GM12878 (cell line): ENCODE data around the gene BPIFB4. TPM values are rescaled to one million over a fixed set of nuclear protein-coding genes. Genes with fewer than 3 reads are reported as not detected.

Experiments
- ATAC-seq: fragments of 200-7000 bp; cut with Tn5 transposase; 3 replicates; pipeline ENCODE4 v1.9.1; 2020; ENCODE audit warnings: mild to moderate bottlenecking, moderate library complexity
- BruUV-seq: library from RNA; stranded (reverse); fragments of 400-500 nt; replicated peaks from 2 replicates; lab custom pipeline; 2021; lab: Mats Ljungman, UMichigan
- CTCF ChIA-PET: fragments of 300-600 bp; sonication (Branson Sonifier 250); formaldehyde crosslinking; extraction: SDS; loops from one replicate; lab custom pipeline; 2021; ENCODE audit warnings: inconsistent platforms; lab: Yijun Ruan, JAX
- POLR2A ChIA-PET: fragments of 350-600 bp; formaldehyde crosslinking; extraction: SDS; loops from one replicate; lab custom pipeline; 2021; ENCODE audit warnings: inconsistent platforms; lab: Charles Lee
- RAD21 ChIA-PET: fragments of 300-600 bp; sonication (Branson Sonifier 250); formaldehyde crosslinking; loops from one replicate; lab custom pipeline; 2023; ENCODE audit warnings: antibody characterized with exemption; ENCODE audit not compliant: unreplicated experiment; lab: Charles Lee
- SMC1A ChIA-PET: fragments of 300-600 bp; sonication (Branson Sonifier 250); formaldehyde crosslinking; loops from one replicate; lab custom pipeline; 2023; ENCODE audit not compliant: unreplicated experiment, uncharacterized antibody; lab: Charles Lee
- DNase-seq: peaks from one replicate; pipeline ENCODE4 v3.0.0-alpha.2; 2011; ENCODE audit warnings: low read depth, low spot score
- FAIRE-seq: peaks from 3 replicates; lab custom pipeline; 2011; peaks lifted over from hg19 to GRCh38; lab: Jason Lieb, UNC
- H2AFZ ChIP-seq: 2 replicates; pipeline ENCODE4 v1.6.0; 2011; ENCODE audit warnings: low read depth, low read length, control low read depth; ENCODE audit not compliant: control insufficient read depth
- H3K27ac ChIP-seq: 2 replicates; pipeline ENCODE4 v1.5.1; 2011; ENCODE audit warnings: control low read depth; ENCODE audit not compliant: control insufficient read depth, insufficient read depth
- H3K27me3 ChIP-seq, 2 experiments: replicated peaks in 1 of 2; 2 replicates each; pipeline versions ENCODE4 v1.6.0 to v1.6.1; 2011; ENCODE audit warnings: low read length in 1 of 2; ENCODE audit not compliant: control insufficient read depth in 2 of 2, insufficient read depth in 2 of 2
- H3K36me3 ChIP-seq, 2 experiments: 2 replicates each; pipeline ENCODE4 v1.5.1; 2011; ENCODE audit warnings: low read length in 1 of 2; ENCODE audit not compliant: control insufficient read depth in 2 of 2, insufficient read depth in 2 of 2
- H3K4me1 ChIP-seq: 2 replicates; pipeline ENCODE4 v1.6.1; 2011; ENCODE audit warnings: mild to moderate bottlenecking, low read length, moderate library complexity, mixed read lengths; ENCODE audit not compliant: control insufficient read depth, insufficient read depth
- H3K4me2 ChIP-seq: 2 replicates; pipeline ENCODE4 v1.6.0; 2011; ENCODE audit warnings: control low read depth; ENCODE audit not compliant: control insufficient read depth, insufficient read depth
- H3K4me3 ChIP-seq: fragments of 200-600 bp; sonication (generic); 2 replicates; pipeline ENCODE4 v1.5.1; 2016
- H3K79me2 ChIP-seq: 2 replicates; pipeline ENCODE4 v1.6.0; 2011; ENCODE audit warnings: low read length; ENCODE audit not compliant: control insufficient read depth, insufficient read depth
- H3K9ac ChIP-seq: 2 replicates; pipeline ENCODE4 v1.8.0; 2011; ENCODE audit warnings: low read length, control low read depth, mixed read lengths; ENCODE audit not compliant: control insufficient read depth, insufficient read depth
- H3K9me3 ChIP-seq: replicated peaks from 3 replicates; pipeline ENCODE4 v1.5.1; 2011; ENCODE audit warnings: mild to moderate bottlenecking, low read length; ENCODE audit not compliant: control insufficient read depth, insufficient read depth
- H4K20me1 ChIP-seq: 2 replicates; pipeline ENCODE4 v1.6.0; 2011; ENCODE audit not compliant: control insufficient read depth, insufficient read depth
- CHD4 ChIP-seq: fragments of 200-600 bp; sonication (generic); IDR thresholded peaks from 2 replicates; pipeline ENCODE4 v1.6.1; 2016; ENCODE audit warnings: mild to moderate bottlenecking
- EP300 ChIP-seq, 2 experiments: fragments of 150-350 bp in 1 of 2; IDR thresholded peaks; 2 replicates each; pipeline ENCODE4 v1.6.1; 2011 to 2012; ENCODE audit warnings: low read depth in 2 of 2, low read length in 2 of 2, borderline replicate concordance in 1 of 2, improper control_type of control experiment in 1 of 2, inconsistent platforms in 1 of 2; ENCODE audit not compliant: control insufficient read depth in 1 of 2
- ESRRA ChIP-seq: IDR thresholded peaks from 2 replicates; pipeline ENCODE4 v1.6.1; 2012; ENCODE audit warnings: mild to moderate bottlenecking, low read length, improper control_type of control experiment
- HSF1 ChIP-seq: fragments of 150-350 bp; IDR thresholded peaks from 2 replicates; pipeline ENCODE4 v1.6.1; 2014; ENCODE audit warnings: mild to moderate bottlenecking, low read depth, low read length
- IKZF1 ChIP-seq: fragments of 450-650 bp; conservative IDR thresholded peaks from 2 replicates; pipeline ENCODE4 v1.6.1; 2017; ENCODE audit warnings: antibody characterized with exemption, mild to moderate bottlenecking
- KAT2A ChIP-seq: conservative IDR thresholded peaks from 2 replicates; pipeline ENCODE4 v1.6.1; 2011; ENCODE audit warnings: low read depth, low read length; ENCODE audit not compliant: control insufficient read depth
- MYC ChIP-seq: IDR thresholded peaks from 2 replicates; pipeline ENCODE4 v1.6.1; 2011; ENCODE audit warnings: mild to moderate bottlenecking, low read length, moderate library complexity, inconsistent platforms; ENCODE audit not compliant: insufficient read depth, insufficient replicate concordance, insufficient read length, severe bottlenecking
- PML ChIP-seq: IDR thresholded peaks from 2 replicates; pipeline ENCODE4 v1.6.1; 2012; ENCODE audit warnings: low read length, inconsistent platforms
- SMARCA5 ChIP-seq: fragments of 450-650 bp; IDR thresholded peaks from 2 replicates; pipeline ENCODE4 v1.6.1; 2017; ENCODE audit warnings: mild to moderate bottlenecking
- TAF1 ChIP-seq: IDR thresholded peaks from 2 replicates; pipeline ENCODE4 v1.6.1; 2011; ENCODE audit warnings: mild to moderate bottlenecking, low read depth, low read length, borderline replicate concordance
- USF2 ChIP-seq: IDR thresholded peaks from 2 replicates; pipeline ENCODE4 v1.6.1; 2011; ENCODE audit warnings: low read depth, low read length, improper control_type of control experiment, borderline replicate concordance
- WRNIP1 ChIP-seq: IDR thresholded peaks from 2 replicates; pipeline ENCODE4 v1.6.1; 2011; ENCODE audit warnings: low read depth, low read length, improper control_type of control experiment, borderline replicate concordance
- WGBS: methylation state at CpG from one replicate; pipeline ENCODE4 v1.1.6; 2016; ENCODE audit warnings: low lambda C conversion rate; ENCODE audit not compliant: insufficient replicate concordance, insufficient coverage; ENCODE audit errors: missing lambda C conversion rate; 5-methylcytosine and 5-hydroxymethylcytosine counted together
- in situ Hi-C: fragments of 300-500 bp; cut with MboI; formaldehyde crosslinking; loops from 9 replicates; pipeline ENCODE4 v1.14.3; 2018; ENCODE audit warnings: mixed read lengths
- intact Hi-C: fragments of 100-400 bp; cut with micrococcal nuclease; formaldehyde crosslinking; loops from one replicate; pipeline ENCODE4 v1.14.2; 2022; ENCODE audit not compliant: unreplicated experiment
- polyA plus RNA-seq, 11 experiments: library from polyadenylated mRNA; depleted of rRNA in 4 of 11; unstranded in 6 of 11; stranded (reverse) in 5 of 11; fragments of >200 nt; fragmentation: Nextera tagmentation in 4 of 11; fragmentation: Illumina TruSeq in 1 of 11; extraction: Ambion mirVana in 4 of 11; extraction: Trizol in 1 of 11; gene quantifications; 1 replicate in 1 of 11; 2 replicates in 10 of 11; pipeline versions ENCODE4 v1.2.1 to v1.2.3, GENCODE V29; 2011 to 2016; ENCODE audit warnings: inconsistent platforms in 2 of 11, missing spikeins in 2 of 11, low read depth in 1 of 11
- total RNA-seq, 4 experiments: library from RNA; depleted of rRNA in 3 of 4; stranded (reverse); fragments of >200 nt in 3 of 4; fragmentation: Illumina TruSeq in 1 of 4; extraction: Trizol in 1 of 4; gene quantifications; 2 replicates each; pipeline versions ENCODE4 v1.2.1 to v1.2.3, GENCODE V29; 2013 to 2021

The BPIFB4 gene
- total and polyA plus RNA-seq, 10 of the 15 experiments (the other 5 are each of a cell fraction or from before 2014, with no cell fraction given): 0.12 TPM; not detected in 9

DNA sequence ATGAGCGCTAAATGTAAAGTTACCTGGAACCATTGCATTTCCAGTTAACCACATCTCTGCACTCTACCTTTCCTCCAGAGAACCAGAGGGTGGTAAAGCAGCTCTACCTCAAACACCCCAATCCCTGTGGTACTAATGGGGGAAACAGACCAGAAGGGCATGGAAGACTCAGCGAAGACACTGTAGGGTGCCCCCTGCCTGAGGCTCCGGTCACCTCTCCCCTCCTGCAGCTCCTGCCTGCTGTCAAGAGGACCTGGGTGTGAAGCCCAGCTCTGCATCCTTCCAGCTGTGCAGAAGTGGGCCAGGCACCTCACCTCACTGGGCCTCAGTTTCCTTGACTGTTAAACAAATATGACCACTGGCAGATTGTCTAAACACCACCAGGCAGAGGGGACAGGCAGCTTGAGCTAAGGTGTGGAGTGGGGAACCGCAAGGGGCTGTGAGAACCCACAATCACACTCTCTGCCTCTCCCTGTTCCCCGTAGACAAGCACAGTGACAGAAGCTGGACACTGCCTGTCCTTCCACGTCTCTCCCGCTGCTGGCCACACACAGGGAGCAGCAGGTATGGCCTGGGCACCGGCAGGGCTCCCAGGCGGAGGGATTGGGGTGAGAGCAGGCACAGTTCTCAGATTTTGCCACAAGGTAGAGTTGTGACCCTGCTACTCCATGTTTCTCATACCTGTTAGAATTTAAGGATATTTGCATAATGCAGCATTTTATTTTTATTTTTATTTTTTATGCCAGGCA lies 79.4 kb downstream of the BPIFB4 start:
- Histone ChIP-seq H3K4me2 (no peak overlapping the region), H3K9ac (no peak overlapping the region), H3K4me3 (no peak overlapping the region), H4K20me1 (no peaks in the 10 kb centered on the region), H3K79me2 (no peaks in the 10 kb centered on the region), H3K27ac (no peak overlapping the region), H3K27me3 (0 out of 4 replicates have a peak, but pooled peaks cover 0 to 2% of the 10 kb centered on the region in 2 experiments), H2AFZ (no peak overlapping the region), H3K36me3 (no peaks in the 10 kb centered on the region), H3K9me3 (no peaks in the 10 kb centered on the region), H3K4me1 (no peaks in the 10 kb centered on the region)
- TF ChIP-seq TAF1 (no peak), CHD4 (no peak), EP300 (IDR thresholded peaks at IDR 0.05; ENCODE audit: borderline replicate concordance in 1 of 2, control insufficient read depth in 1 of 2, low read depth in 2 of 2, low read length in 2 of 2) (no peak), WRNIP1 (no peak), IKZF1 (no peak), PML (no peak), KAT2A (no peak), ESRRA (no peak), SMARCA5 (no peak), USF2 (no peak), HSF1 (no peak), MYC (no peak)
- DNase-seq (no peak), FAIRE-seq (no peak), ATAC-seq (no peak)
- no TSS peak for BruUV-seq
- SMC1A ChIA-PET: no interaction called here
- RAD21 ChIA-PET: no interaction called here
- CTCF ChIA-PET: no interaction called here
- in situ Hi-C loops (no loop called here), intact Hi-C loops (no loop called here)
- 36% methylated on average over 9 of the region's 9 CpGs for WGBS
- POLR2A ChIA-PET: no interaction called here
